Stimulated activated CD8-positive, alpha-beta memory T cell treated with anti-CD3 and anti-CD28 coated beads, Interleukin-15, amount 100 ng/mL, for 24 hours (primary cell): ENCODE results near the gene ADAMTS17.

Experiments
- DNase-seq: peaks from one replicate; pipeline ENCODE4 v3.0.0-alpha.2; 2020; ENCODE audit warnings: low read depth

The ADAMTS17 gene

DNA sequence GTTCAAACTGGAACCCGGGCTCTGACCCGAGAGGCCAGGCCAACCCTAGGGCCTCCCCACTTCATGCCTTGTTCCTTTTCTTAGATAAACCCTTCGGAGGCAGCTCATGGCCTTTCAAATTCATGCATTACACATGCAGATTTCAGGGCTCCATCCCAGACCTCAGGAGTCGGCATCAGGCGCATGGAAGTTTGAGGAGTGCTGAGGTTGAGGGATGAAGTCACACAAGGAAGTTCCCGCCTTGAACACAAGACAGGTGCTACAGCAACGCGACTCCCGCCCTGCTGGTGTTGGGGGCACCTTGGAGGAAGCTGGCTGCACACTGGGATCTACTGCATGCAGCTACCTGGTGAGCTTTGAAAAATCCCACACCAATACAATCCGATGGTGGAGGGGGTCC, 363.3 kb downstream of the ADAMTS17 start:
- DNase-seq: no peak

GRCh38 chr15:99977929-99978328, 363.8 kb downstream of the ADAMTS17 start:
- DNase-seq: no peak

- no peak for DNase-seq
Observed at GRCh38 chr15:99976811-99977271, 364.9 kb downstream of the ADAMTS17 start.

- no peak for DNase-seq
Observed at GRCh38 chr15:99976000-99976399, 365.8 kb downstream of the ADAMTS17 start.

DNA sequence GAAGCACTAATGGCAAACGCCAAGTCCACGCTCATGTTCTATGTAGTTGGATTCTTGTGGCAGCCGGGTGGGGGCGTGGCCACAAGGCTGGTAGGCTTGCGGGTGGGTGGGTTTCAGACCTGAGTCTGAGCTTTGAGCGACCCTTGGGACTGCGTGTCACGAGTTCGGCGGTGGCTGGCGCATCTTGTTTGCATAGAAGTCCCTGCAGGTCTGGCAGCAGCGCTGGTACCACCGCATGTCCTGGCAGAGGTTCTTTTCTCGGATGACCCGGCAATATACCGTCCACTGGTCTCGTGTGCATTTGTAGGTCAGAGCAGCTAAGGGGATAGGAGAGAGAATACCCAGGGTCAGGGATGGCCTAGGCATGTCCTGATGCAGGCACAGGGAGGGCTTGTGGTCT, 367.5 kb downstream of the ADAMTS17 start:
- DNase-seq: no peak

DNA sequence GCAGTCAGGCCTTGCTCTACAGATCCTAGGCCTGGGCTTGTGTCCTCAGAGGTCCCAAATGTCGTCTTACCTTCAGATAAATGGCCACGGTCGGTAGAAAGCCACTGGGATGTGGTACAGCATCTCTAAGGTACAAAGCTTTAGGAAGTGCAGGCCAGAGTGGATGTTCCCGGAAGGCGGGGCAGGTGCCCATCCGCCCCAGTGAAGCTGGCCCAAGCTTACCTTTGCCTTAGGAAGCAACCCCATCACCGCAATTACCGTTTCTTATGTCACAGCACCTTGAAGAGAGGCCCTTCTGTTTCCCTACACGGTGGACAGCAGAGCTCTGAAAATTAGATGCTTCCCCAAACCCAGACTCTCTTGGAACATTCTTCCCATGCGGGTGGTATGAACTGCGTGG, 368.4 kb downstream of the ADAMTS17 start:
- no peak for DNase-seq

DNA sequence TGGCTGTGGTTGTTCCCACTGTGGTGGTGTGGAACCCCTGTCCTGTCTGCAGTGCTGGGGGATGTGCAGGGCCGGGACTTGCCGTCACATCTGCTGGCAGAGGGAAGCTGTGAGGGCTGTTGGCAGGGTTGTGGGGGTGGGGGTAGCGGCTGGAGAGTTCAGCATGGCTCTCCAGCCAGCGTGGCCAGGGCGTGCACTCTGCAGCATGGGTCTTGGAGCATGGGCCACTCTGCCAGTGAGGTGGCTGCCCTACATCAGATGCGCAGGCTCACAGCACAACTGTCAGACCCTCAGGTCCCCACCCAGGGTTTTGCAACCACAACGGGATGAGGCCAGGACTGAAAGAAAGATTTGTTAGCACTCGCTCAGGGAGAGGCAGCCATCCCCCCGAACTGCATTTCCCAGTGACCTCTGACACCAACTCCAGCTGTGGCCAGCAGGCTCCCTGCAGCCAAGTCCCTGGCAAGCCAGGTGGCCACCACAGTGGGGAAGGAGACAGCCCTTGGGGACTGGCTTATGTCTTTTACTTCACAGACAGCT, 370.8 kb downstream of the ADAMTS17 start:
- DNase-seq: no peak

DNA sequence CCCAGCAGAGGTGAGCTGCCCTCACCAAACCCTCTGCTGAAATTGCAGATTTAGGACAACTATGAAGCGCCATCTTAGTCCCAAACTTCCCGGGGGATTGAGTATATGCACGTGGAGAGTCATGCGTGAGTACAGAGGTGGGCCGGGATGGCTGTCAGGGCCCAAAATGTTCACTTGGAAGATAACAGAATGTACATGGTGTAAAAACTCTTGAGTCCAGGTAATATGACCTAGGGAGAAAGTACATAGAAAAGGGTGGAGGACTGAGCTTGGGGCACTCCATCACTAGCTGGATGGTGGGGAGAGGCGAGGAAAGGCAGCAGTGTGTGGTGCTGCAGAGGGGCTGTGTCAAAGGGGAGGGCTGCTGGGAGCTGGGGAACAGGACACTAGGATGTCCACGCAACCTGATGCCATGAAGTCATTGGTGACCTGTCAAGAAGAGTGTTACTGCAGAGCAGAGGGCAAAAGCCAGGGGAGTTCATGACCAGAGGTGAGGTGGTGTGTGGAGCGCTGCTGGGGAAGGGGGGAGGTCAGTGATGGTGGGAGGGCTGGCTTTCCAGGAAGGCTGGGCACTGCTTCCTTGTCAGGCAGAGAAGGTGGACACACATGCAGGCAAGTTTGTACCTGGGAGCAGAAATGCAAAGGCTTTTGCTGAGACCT, 372.4 kb downstream of the ADAMTS17 start:
- DNase-seq: no peak

DNA sequence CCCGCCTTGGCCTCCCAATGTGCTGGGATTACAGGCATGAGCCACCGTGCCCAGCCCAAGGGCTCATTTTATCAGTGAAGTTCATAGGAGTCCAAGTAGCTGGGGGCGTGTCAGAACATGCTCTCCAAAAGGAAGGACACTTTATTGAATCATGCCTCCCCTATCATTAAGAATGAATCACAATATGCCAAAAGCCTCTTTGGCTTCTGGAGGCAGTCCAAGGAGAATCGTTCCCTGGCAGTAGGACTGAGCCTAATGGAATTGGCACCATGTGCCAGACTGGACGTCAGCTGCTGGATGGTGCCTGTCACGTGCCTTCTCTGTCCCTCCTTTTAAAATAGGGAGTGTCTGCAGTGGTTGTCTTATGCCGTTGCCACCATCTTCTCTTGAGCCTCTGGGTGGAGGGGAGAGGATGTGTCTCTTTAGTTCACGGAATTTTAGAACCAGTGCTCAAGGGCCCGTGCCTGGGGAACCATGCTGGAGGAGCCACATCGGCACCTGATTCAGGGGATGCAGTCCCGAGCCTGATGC, 373.9 kb downstream of the ADAMTS17 start:
- DNase-seq: no peak

DNA sequence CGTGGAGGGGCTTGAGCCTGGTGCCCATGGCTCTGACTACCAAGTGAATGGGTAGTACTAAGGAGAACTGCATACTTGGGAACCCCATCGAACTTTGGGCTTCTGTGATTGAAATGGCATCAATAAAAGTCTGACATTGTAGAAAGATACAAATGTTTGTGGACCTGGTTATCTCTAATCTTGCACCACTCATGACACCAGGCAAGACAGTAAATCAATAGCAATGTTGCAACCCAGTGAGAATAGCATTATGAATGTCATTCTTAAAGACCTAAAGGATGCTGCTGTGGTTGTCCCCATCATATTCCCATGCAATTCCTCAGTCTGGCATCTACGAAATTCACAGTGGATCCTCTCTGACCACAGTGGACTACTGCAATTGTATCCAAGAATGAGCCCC, 375.0 kb downstream of the ADAMTS17 start:
- no peak for DNase-seq

GRCh38 chr15:99965376-99965775, 376.4 kb downstream of the ADAMTS17 start:
- DNase-seq: no peak

DNA sequence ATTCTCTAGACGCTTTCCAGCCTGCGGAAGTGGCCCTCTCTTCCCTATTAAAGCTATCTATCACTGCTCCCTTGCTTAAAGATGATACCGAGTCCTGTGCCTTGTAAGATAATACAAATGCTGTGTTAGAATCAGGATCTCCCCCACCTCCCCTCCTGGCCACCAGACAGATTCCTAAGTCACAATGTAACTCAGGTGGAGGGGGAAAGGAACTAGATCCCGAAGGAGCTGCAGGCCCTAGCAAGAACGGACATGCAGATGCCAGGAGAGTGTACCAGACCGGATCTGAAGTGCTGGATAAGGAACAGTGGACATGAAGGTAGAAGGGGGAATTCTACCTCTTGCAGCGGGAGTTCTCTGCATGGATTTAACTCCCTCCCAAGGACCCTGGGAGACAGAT, 377.8 kb downstream of the ADAMTS17 start:
- no peak for DNase-seq

DNA sequence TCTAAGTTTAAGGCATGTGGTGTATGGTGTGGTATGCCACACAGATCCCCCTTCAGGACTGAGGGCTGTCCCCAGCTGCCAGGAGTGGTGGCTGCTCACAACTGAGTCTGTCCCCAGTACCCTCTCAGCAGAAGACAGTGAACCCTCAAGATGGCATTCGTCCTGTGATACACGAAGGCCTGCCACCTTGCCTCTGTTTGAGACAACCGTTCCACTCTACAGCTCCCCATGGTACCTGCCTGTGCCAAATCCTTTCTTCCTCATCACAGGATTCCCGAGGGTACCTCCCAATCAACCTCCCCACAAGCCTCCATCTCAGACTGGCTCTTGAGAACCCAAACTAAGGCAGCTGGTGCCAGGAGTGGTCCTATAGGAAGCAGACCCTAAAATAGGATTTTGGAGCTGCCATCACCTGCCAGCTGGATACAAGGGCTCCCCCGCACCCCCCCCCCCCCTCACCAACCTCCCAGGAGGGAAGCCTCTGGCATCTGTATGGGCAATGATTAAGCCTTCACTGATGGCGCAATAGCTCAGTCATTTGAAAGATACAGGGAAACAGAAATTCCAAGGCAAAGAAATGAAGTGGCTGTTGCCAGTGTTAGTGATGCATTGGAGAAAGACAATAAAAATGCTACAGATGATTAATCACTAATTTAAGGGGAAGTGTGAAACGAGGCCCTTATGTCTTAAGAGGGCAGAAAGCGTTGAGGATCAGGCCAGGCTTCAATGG, 378.5 kb downstream of the ADAMTS17 start:
- no peak for DNase-seq

DNA sequence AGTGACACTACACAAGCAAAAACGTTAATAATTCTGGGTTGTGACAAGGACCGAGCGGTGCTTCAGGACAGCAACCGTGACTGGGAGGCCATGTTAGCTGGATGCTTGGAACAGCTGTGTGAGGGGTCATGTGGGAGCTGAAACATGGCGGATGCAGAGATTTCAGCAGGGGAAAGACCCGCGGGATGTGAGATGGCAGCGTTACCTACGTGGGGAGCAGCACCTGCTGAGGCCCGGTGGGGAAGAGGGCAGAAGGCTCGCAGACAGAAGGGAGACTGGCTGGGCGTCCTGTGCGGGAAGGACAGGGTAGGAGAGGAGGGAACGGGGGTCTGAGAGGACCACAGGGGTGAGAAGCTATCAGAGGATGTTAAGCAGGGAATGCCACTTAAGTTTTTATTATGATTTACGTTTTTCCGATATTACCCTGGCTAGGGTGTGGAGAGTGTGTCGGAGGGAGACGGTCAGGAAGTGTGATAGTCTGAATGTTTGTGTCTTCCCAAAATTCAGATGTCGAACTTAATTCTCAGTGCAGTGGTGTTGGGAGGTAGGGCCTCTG, 379.7 kb downstream of the ADAMTS17 start:
- DNase-seq: no peak

- no peak for DNase-seq
Observed at GRCh38 chr15:99961011-99961441, 380.7 kb downstream of the ADAMTS17 start.

DNA sequence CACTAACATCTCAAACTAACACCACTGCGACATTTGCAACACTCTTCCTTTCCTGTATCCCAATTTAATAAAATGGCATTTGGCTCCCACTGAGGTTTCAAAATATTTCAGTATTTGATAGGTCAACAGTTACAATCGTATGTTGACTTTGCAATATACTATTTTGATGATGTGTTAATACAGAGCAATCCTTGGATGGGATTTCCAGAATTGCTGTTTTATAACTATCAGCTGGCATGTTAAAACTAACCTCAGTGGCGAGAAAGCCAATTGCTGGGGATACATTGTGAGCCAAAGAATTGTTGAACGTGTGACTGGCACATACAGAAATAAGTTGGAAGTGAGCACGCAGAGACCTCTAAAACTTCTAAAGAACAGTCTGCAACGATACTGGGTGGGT, 382.4 kb downstream of the ADAMTS17 start:
- DNase-seq: no peak

- no peak for DNase-seq
Observed at GRCh38 chr15:99958426-99959097, 383.2 kb downstream of the ADAMTS17 start.

DNA sequence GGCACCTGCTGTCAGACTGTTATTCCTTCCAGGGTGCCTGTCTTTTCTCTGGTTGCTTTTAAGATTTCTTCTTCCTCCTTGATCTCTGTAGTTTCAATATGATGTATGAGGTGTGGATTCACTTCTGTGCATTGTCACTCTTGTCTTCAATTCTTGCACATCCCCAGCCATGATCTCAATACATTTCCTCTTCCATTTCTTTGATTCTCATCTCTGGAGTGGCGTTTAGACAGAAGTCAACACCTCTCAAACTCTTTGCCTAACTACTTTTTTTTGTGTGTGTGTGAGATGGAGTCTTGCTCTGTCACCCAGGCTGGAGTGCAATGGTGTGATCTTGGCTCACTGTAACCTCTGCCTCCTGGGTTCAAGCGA, 384.1 kb downstream of the ADAMTS17 start:
- no peak for DNase-seq

GRCh38 chr15:99956820-99957641, 384.7 kb downstream of the ADAMTS17 start:
- no peak for DNase-seq

DNA sequence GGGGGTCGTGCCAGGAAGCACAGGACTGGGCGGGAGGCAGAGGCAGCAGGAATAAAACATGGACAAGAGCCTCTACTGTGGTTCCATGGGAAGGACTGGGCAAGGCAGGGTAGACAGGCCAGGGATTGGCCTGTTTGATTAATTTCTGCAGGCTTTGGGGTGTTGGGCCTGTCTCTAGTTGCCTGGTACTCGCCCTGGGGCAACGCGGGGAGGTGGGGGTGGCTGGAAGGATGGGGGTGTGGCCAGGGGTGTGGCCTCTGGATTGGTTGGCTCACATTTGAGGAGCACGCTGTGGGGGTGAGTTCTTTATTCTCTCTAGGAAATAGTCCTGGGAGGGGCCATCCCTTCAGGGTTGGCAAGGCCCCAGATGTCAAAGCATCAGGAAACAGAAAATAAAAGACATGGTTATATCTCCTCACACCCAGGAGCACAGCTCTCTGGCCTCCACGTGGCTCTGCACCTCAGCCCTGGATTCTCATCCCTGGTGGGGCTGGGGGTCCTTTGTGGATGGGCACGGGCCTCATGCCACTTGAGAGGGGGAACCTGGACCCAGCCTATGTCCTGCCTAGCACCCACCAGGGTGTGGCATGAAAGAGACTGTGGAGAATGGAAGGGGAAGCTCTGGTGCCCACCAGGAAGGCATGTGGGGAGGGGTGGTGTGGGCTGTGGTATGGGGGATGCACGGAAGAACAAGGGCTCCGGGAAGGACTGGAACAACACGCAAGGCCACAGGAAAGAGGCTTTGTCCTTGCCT, 385.6 kb downstream of the ADAMTS17 start:
- no peak for DNase-seq

DNA sequence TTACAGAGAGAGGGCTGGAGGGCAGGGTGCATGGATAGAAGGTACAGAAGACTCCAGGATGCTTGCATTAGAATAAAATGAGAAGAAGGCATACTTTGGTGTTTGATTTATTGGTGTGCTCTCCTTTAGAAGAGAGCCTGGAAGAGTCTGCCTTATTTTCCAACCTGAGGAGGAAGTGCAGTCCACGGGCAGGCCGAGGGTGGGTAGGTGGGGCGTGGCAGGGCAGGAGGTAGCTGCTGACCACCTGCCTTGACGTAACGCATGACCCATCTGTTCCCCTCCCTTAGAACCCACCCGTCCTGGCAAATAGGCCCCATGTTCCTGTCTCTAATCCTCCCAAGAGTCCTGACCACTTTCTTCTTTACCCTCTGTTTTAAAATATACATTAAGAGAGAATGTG, 386.2 kb downstream of the ADAMTS17 start:
- no peak for DNase-seq
